IMR-90 (cell line): ENCODE data around the gene ZBTB11. TPM values are rescaled to one million over a fixed set of nuclear protein-coding genes. Genes with fewer than 3 reads are reported as not detected.

ENCODE experiments used
- ATAC-seq: fragments of 200-7000 bp; cut with Tn5 transposase; 2 replicates; pipeline ENCODE4 v1.9.1; 2020; ENCODE audit warnings: low read depth, mild to moderate bottlenecking, moderate library complexity
- BruUV-seq: library from RNA; stranded (reverse); fragments of 400-500 nt; replicated peaks from 2 replicates; lab custom pipeline; 2021; lab: Mats Ljungman, UMichigan
- CTCF ChIA-PET: fragments of 300-600 bp; formaldehyde crosslinking; extraction: SDS; loops from one replicate; lab custom pipeline; 2021; ENCODE audit warnings: antibody characterized with exemption; lab: Yijun Ruan, JAX
- POLR2A ChIA-PET: fragments of 300-600 bp; sonication (Branson Sonifier 250); formaldehyde crosslinking; loops from one replicate; lab custom pipeline; 2022; ENCODE audit warnings: antibody characterized with exemption; ENCODE audit not compliant: unreplicated experiment; lab: Charles Lee
- DNase-seq: peaks from one replicate; pipeline ENCODE4 v3.0.0; 2013
- H2AFZ ChIP-seq: replicated peaks from 2 replicates; pipeline ENCODE3; 2013; ENCODE audit warnings: low read length, mild to moderate bottlenecking; ENCODE audit not compliant: poor library complexity
- H2AK5ac ChIP-seq: 2 replicates; pipeline ENCODE4 v1.6.1; 2013; ENCODE audit warnings: low read depth, low read length, inconsistent platforms
- H2AK9ac ChIP-seq: replicated peaks from 2 replicates; pipeline ENCODE3; 2013; ENCODE audit warnings: mild to moderate bottlenecking, low read depth, low read length, moderate library complexity; ENCODE audit not compliant: poor library complexity
- H2BK120ac ChIP-seq: 2 replicates; pipeline ENCODE4 v1.6.1; 2013; ENCODE audit warnings: low read depth, low read length, inconsistent platforms
- H2BK15ac ChIP-seq: 3 replicates; pipeline ENCODE4 v1.6.1; 2013; ENCODE audit warnings: low read depth, low read length, inconsistent platforms
- H2BK20ac ChIP-seq: 2 replicates; pipeline ENCODE4 v1.6.1; 2013; ENCODE audit warnings: low read depth, mild to moderate bottlenecking, inconsistent platforms, low read length, moderate library complexity
- H2BK5ac ChIP-seq: 2 replicates; pipeline ENCODE4 v1.6.1; 2013; ENCODE audit warnings: mild to moderate bottlenecking, low read depth, low read length, inconsistent platforms; ENCODE audit not compliant: poor library complexity, severe bottlenecking
- H3K14ac ChIP-seq: replicated peaks from 2 replicates; pipeline ENCODE4 v1.6.1; 2013; ENCODE audit warnings: low read depth, low read length, inconsistent platforms
- H3K18ac ChIP-seq: 2 replicates; pipeline ENCODE4 v1.6.1; 2013; ENCODE audit warnings: low read depth, low read length, control low read depth
- H3K23ac ChIP-seq: 2 replicates; pipeline ENCODE4 v1.6.1; 2013; ENCODE audit warnings: low read depth, low read length, inconsistent platforms
- H3K27ac ChIP-seq: 2 replicates; pipeline ENCODE4 v1.5.1; 2013; ENCODE audit warnings: mild to moderate bottlenecking, control low read depth, low read length; ENCODE audit not compliant: insufficient read depth
- H3K27me3 ChIP-seq: 2 replicates; pipeline ENCODE4 v1.6.1; 2013; ENCODE audit warnings: low read length; ENCODE audit not compliant: control insufficient read depth, insufficient read depth
- H3K36me3 ChIP-seq: 2 replicates; pipeline ENCODE4 v1.6.1; 2013; ENCODE audit warnings: low read length, mixed read lengths; ENCODE audit not compliant: control insufficient read depth, insufficient read depth
- H3K4ac ChIP-seq: 2 replicates; pipeline ENCODE4 v1.6.1; 2013; ENCODE audit warnings: low read depth, low read length, inconsistent platforms
- H3K4me1 ChIP-seq: 2 replicates; pipeline ENCODE4 v1.6.1; 2013; ENCODE audit warnings: low read length, mixed read lengths; ENCODE audit not compliant: control insufficient read depth, insufficient read depth
- H3K4me2 ChIP-seq: 2 replicates; pipeline ENCODE4 v1.6.1; 2013; ENCODE audit warnings: low read depth, mild to moderate bottlenecking, control low read depth, low read length, moderate library complexity
- H3K4me3 ChIP-seq: 2 replicates; pipeline ENCODE4 v1.5.1; 2013; ENCODE audit warnings: low read depth, mild to moderate bottlenecking, control low read depth, low read length, moderate library complexity; ENCODE audit not compliant: insufficient read depth
- H3K56ac ChIP-seq: 2 replicates; pipeline ENCODE4 v1.6.1; 2013; ENCODE audit warnings: low read length, inconsistent platforms; ENCODE audit not compliant: insufficient read depth; ENCODE audit errors: extremely low read depth
- H3K79me1 ChIP-seq, 2 experiments: 2 replicates each; pipeline ENCODE4 v1.6.1; 2013; ENCODE audit warnings: low read length in 2 of 2, inconsistent platforms in 1 of 2, low read depth in 1 of 2
- H3K9ac ChIP-seq: 2 replicates; pipeline ENCODE4 v1.6.1; 2013; ENCODE audit warnings: low read depth, low read length, control low read depth
- H3K9me1 ChIP-seq: 2 replicates; pipeline ENCODE4 v1.6.1; 2013; ENCODE audit warnings: low read length, inconsistent platforms; ENCODE audit not compliant: insufficient read depth
- H3K9me3 ChIP-seq: 2 replicates; pipeline ENCODE4 v1.6.1; 2013; ENCODE audit warnings: low read length; ENCODE audit not compliant: control insufficient read depth, insufficient read depth
- H4K20me1 ChIP-seq: 2 replicates; pipeline ENCODE4 v1.6.1; 2013; ENCODE audit warnings: low read length, inconsistent platforms; ENCODE audit not compliant: insufficient read depth
- H4K5ac ChIP-seq: 2 replicates; pipeline ENCODE4 v1.6.1; 2013; ENCODE audit warnings: mild to moderate bottlenecking, low read depth, low read length, control low read depth
- H4K8ac ChIP-seq, 2 experiments: 2 replicates each; pipeline ENCODE4 v1.6.1; 2013; ENCODE audit warnings: low read depth in 2 of 2, low read length in 2 of 2, control low read depth in 1 of 2, inconsistent platforms in 1 of 2
- H4K91ac ChIP-seq: 2 replicates; pipeline ENCODE4 v1.6.1; 2013; ENCODE audit warnings: low read depth, low read length, inconsistent platforms; ENCODE audit not compliant: insufficient read depth
- CHD1 ChIP-seq: IDR thresholded peaks from 2 replicates; pipeline ENCODE4 v1.6.1; 2012; ENCODE audit warnings: low read depth, low read length, improper control_type of control experiment
- CTCF ChIP-seq: conservative IDR thresholded peaks from 2 replicates; pipeline ENCODE4 v1.5.1; 2012; ENCODE audit warnings: mild to moderate bottlenecking, low read depth, low read length, improper control_type of control experiment
- ELK1 ChIP-seq: fragments of 150-350 bp; IDR thresholded peaks from 2 replicates; pipeline ENCODE4 v1.6.1; 2016; ENCODE audit warnings: low read depth, mild to moderate bottlenecking, low read length, moderate library complexity, borderline replicate concordance
- FOS ChIP-seq: fragments of 150-350 bp; IDR thresholded peaks from 2 replicates; pipeline ENCODE4 v1.6.1; 2016; ENCODE audit warnings: low read depth, low read length
- MAFK ChIP-seq: IDR thresholded peaks from 2 replicates; pipeline ENCODE4 v1.6.1; 2012; ENCODE audit warnings: low read depth, low read length, improper control_type of control experiment
- MAZ ChIP-seq: IDR thresholded peaks from 2 replicates; pipeline ENCODE4 v1.6.1; 2012; ENCODE audit warnings: low read depth, mild to moderate bottlenecking, low read length, improper control_type of control experiment, moderate library complexity, borderline replicate concordance
- MXI1 ChIP-seq: IDR thresholded peaks from 2 replicates; pipeline ENCODE4 v1.6.1; 2012; ENCODE audit warnings: low read depth, mild to moderate bottlenecking, low read length, moderate library complexity, borderline replicate concordance
- NFE2L2 ChIP-seq: fragments of 150-350 bp; IDR thresholded peaks from 2 replicates; pipeline ENCODE4 v1.6.1; 2016; ENCODE audit warnings: low read depth, mild to moderate bottlenecking, low read length
- POLR2A ChIP-seq: IDR thresholded peaks from 2 replicates; pipeline ENCODE4 v1.6.1; 2012; ENCODE audit warnings: mild to moderate bottlenecking, low read depth, low read length
- RAD21 ChIP-seq: IDR thresholded peaks from 2 replicates; pipeline ENCODE4 v1.6.1; 2012; ENCODE audit warnings: low read length, improper control_type of control experiment
- RFX5 ChIP-seq: IDR thresholded peaks from 2 replicates; pipeline ENCODE4 v1.8.0; 2012; ENCODE audit warnings: low read depth, mild to moderate bottlenecking, low read length, moderate library complexity
- USF2 ChIP-seq: fragments of 150-350 bp; IDR thresholded peaks from 2 replicates; pipeline ENCODE4 v1.6.1; 2017; ENCODE audit warnings: mild to moderate bottlenecking, antibody characterized with exemption, low read length, low read depth
- WGBS, 2 experiments: methylation state at CpG; one replicate each; pipeline versions ENCODE4 v1.1.5 to v1.1.7; 2013; ENCODE audit warnings: missing lambda C conversion rate in 2 of 2; ENCODE audit not compliant: insufficient read length in 1 of 2; ENCODE audit errors: extremely low coverage in 2 of 2; 5-methylcytosine and 5-hydroxymethylcytosine counted together
- dilution Hi-C: fragments of 300-500 bp; cut with HindIII; formaldehyde crosslinking; loops from one replicate; pipeline ENCODE4 v1.14.3; 2018; ENCODE audit warnings: low sequenced_read_pairs; ENCODE audit not compliant: unreplicated experiment
- in situ Hi-C: fragments of 300-500 bp; cut with MboI; formaldehyde crosslinking; loops from 3 replicates; pipeline ENCODE4 v1.14.3; 2019; ENCODE audit warnings: low sequenced_read_pairs, inconsistent platforms, mixed read lengths
- intact Hi-C: fragments of 100-400 bp; cut with micrococcal nuclease; formaldehyde crosslinking; loops from 2 replicates; pipeline ENCODE4 v1.10.0; 2022
- polyA plus RNA-seq, 3 experiments: library from polyadenylated mRNA; depleted of rRNA; stranded (reverse); fragments of >200 nt; gene quantifications; 2 replicates each; pipeline ENCODE4 v1.2.3, GENCODE V29; 2012; ENCODE audit warnings: low replicate concordance in 1 of 3
- total RNA-seq: library from RNA; depleted of rRNA; stranded (reverse); fragments of >200 nt; gene quantifications from 2 replicates; pipeline ENCODE4 v1.2.3, GENCODE V29; 2012

ZBTB11 gene
- total and polyA plus RNA-seq, 2 of the 4 experiments (the other 2 are of a cell fraction), result 6.0 to 17.2 TPM

- H3K79me1 ChIP-seq, result no peaks in the 10 kb centered on the region
- H4K8ac ChIP-seq, result no peak overlapping the region
- POLR2A ChIA-PET, result no interaction called here
- H4K5ac ChIP-seq, result no peak overlapping the region
- H3K9ac ChIP-seq, result no peak overlapping the region
- no peak overlapping the region for H2BK20ac ChIP-seq
- CTCF ChIA-PET, result no interaction called here
- ATAC-seq (no peak), DNase-seq (no peak)
- no peaks in the 10 kb centered on the region for H4K20me1 ChIP-seq
- H3K9me1 ChIP-seq, result peaks cover 9% of the 10 kb centered on the region
- no CpG with 5 or more reads among the region's 10 CpGs for WGBS, 2 experiments
- no peak overlapping the region for H2BK5ac ChIP-seq
- H3K4me1 ChIP-seq, result 0 out of 2 replicates have a peak, but pooled peaks cover 1% of the 10 kb centered on the region
- in situ Hi-C loops, result no loop called here
- H3K18ac ChIP-seq, result no peak overlapping the region
- H3K56ac ChIP-seq, result no peak overlapping the region
- no peak overlapping the region for H2AK5ac ChIP-seq
- H2AFZ ChIP-seq, result no peak overlapping the region
- no peak overlapping the region for H3K23ac ChIP-seq
- H4K91ac ChIP-seq, result no peak overlapping the region
- H2BK15ac ChIP-seq, result no peak overlapping the region
- H3K4ac ChIP-seq, result no peak overlapping the region
- no peak overlapping the region for H2AK9ac ChIP-seq
- dilution Hi-C loops, result no loop called here
- H3K4me2 ChIP-seq, result no peak overlapping the region
- BruUV-seq, result no TSS peak
- intact Hi-C loops, result no loop called here
- no peak overlapping the region for H3K27ac ChIP-seq
- TF ChIP-seq NFE2L2 (no peak), CTCF (no peak), ELK1 (no peak), USF2 (no peak), CHD1 (no peak), RAD21 (no peak), MAFK (no peak), FOS (no peak), RFX5 (no peak), POLR2A (no peak), MAZ (no peak), MXI1 (no peak)
- no peak overlapping the region for H3K14ac ChIP-seq
- no peak overlapping the region for H3K4me3 ChIP-seq
- H3K27me3 ChIP-seq, result no peaks in the 10 kb centered on the region
- no peaks in the 10 kb centered on the region for H3K36me3 ChIP-seq
- H3K9me3 ChIP-seq, result no peaks in the 10 kb centered on the region
- no peak overlapping the region for H2BK120ac ChIP-seq
These were observed 36.7 kb downstream of the ZBTB11 start for GRCh38 chr3:101640256-101640655.
